CD4-positive, alpha-beta T cell treated with Interleukin-4 for 1 hour (primary cell): ENCODE data around the gene NBDY.
"Not testable (repeated sequence)": the region's sequence is repeated elsewhere in the genome, so short reads cannot be mapped to it uniquely, and the experiment has no call there.

Experiments used
- DNase-seq, 2 donors: peaks; one replicate each; pipeline ENCODE4 v3.0.0-alpha.2; 2020 to 2022

Gene NBDY

GRCh38 chrX:56729152-56729850 is at the start of gene NBDY:
Gene NBDY (plus strand): TSS chrX:56729243. CDS start chrX:56729354, 111 bp downstream.
- DNase-seq: peak; percentile 28 to 42

- DNase-seq: not testable (repeated sequence)
Measured at GRCh38 chrX:56704530-56704929, 24.5 kb upstream of the NBDY start.

- peak; percentile 33 to 62 for DNase-seq
Measured at GRCh38 chrX:56726605-56727004, 2.4 kb upstream of the NBDY start.

GRCh38 chrX:56727531-56727930 is 1.5 kb upstream of the NBDY start:
- DNase-seq: no peak

GRCh38 chrX:56728321-56728720 is 722 bp upstream of the NBDY start:
- DNase-seq: no peak

- DNase-seq: peak in 1 of 2 donors; percentile 32
Measured at GRCh38 chrX:56728752-56729151, 291 bp upstream of the NBDY start.

- peak; percentile 61 to 68 for DNase-seq
Measured at GRCh38 chrX:56733459-56734046, 4.5 kb downstream of the NBDY start.

- DNase-seq: no peak
Measured at GRCh38 chrX:56736219-56736618, 7.2 kb downstream of the NBDY start.

- no peak for DNase-seq
Measured at GRCh38 chrX:56738670-56739069, 9.6 kb downstream of the NBDY start.

- DNase-seq: no peak
Measured at GRCh38 chrX:56744996-56745395, 16.0 kb downstream of the NBDY start.

GRCh38 chrX:56746996-56747395 is 18.0 kb downstream of the NBDY start:
- no peak for DNase-seq

- DNase-seq: no peak
Measured at GRCh38 chrX:56751071-56751470, 22.0 kb downstream of the NBDY start.

- no peak for DNase-seq
Measured at GRCh38 chrX:56757327-56757726, 28.3 kb downstream of the NBDY start.

- DNase-seq: no peak
Measured at GRCh38 chrX:56758456-56758855, 29.4 kb downstream of the NBDY start.

- DNase-seq: peak in 1 of 2 donors; percentile 24
Measured at GRCh38 chrX:56759736-56760409, 30.8 kb downstream of the NBDY start.

GRCh38 chrX:56760410-56761124 is 31.5 kb downstream of the NBDY start:
- DNase-seq: not testable (repeated sequence)

- no peak for DNase-seq
Measured at GRCh38 chrX:56761167-56761566, 32.1 kb downstream of the NBDY start.

GRCh38 chrX:56762220-56762619 is 33.2 kb downstream of the NBDY start:
- DNase-seq: peak in 1 of 2 donors; percentile 21

- DNase-seq: no peak
Measured at GRCh38 chrX:56762707-56763555, 33.9 kb downstream of the NBDY start.

- DNase-seq: peak; percentile 63 to 92
Measured at GRCh38 chrX:56763556-56764152, 34.6 kb downstream of the NBDY start.

GRCh38 chrX:56764153-56764974 is 35.3 kb downstream of the NBDY start:
- peak; percentile 87 to 91 for DNase-seq
